T1000 (cell line): Measurements from ENCODE around the gene ACKR3.

Experiments used
- DNase-seq: peaks from one replicate; lab custom pipeline; 2025; ENCODE audit warnings: mixed read lengths; lab: John Stamatoyannopoulos, UW

Gene ACKR3

GRCh38 chr2:236585966-236586365 is 16.3 kb downstream of the ACKR3 start:
- DNase-seq = no peak

- DNase-seq = no peak
These were observed 18.5 kb downstream of the ACKR3 start for GRCh38 chr2:236587861-236588815.

GRCh38 chr2:236588932-236589592 is 19.4 kb downstream of the ACKR3 start:
- no peak for DNase-seq

GRCh38 chr2:236590846-236591245 is 21.2 kb downstream of the ACKR3 start:
- no peak for DNase-seq

- DNase-seq = no peak
These were observed 23.2 kb downstream of the ACKR3 start for GRCh38 chr2:236592821-236593220.

GRCh38 chr2:236593531-236593930 is 23.9 kb downstream of the ACKR3 start:
- no peak for DNase-seq

GRCh38 chr2:236593956-236594355 is 24.3 kb downstream of the ACKR3 start:
- no peak for DNase-seq

- DNase-seq = no peak
These were observed 28.0 kb downstream of the ACKR3 start for GRCh38 chr2:236597629-236598028.

- DNase-seq = no peak
These were observed 29.4 kb downstream of the ACKR3 start for GRCh38 chr2:236599059-236599458.

GRCh38 chr2:236600158-236600557 is 30.5 kb downstream of the ACKR3 start:
- DNase-seq = no peak

GRCh38 chr2:236600892-236601291 is 31.3 kb downstream of the ACKR3 start:
- no peak for DNase-seq

GRCh38 chr2:236601316-236602202 is 31.9 kb downstream of the ACKR3 start:
- no peak for DNase-seq

GRCh38 chr2:236602678-236603077 is 33.1 kb downstream of the ACKR3 start:
- DNase-seq = no peak

GRCh38 chr2:236603361-236604015 is 33.9 kb downstream of the ACKR3 start:
- DNase-seq = no peak

GRCh38 chr2:236604575-236605344 is 35.1 kb downstream of the ACKR3 start:
- no peak for DNase-seq

GRCh38 chr2:236605345-236605734 is 35.7 kb downstream of the ACKR3 start:
- DNase-seq = no peak

- DNase-seq = no peak
These were observed 36.4 kb downstream of the ACKR3 start for GRCh38 chr2:236606023-236606422.

GRCh38 chr2:236607471-236608187 is 38.0 kb downstream of the ACKR3 start:
- DNase-seq = no peak

- DNase-seq = no peak
These were observed 38.5 kb downstream of the ACKR3 start for GRCh38 chr2:236608188-236608525.

- DNase-seq = no peak
These were observed 39.1 kb downstream of the ACKR3 start for GRCh38 chr2:236608710-236609109.
